Spleen (tissue), 11 donors: ENCODE data around the gene CBARP. TPM values are rescaled to one million over a fixed set of nuclear protein-coding genes. Genes with fewer than 3 reads are reported as not detected.
A peak's percentile ranks its signal among the peaks of the same experiment; 100 is the strongest.

ENCODE experiments used
- DNase-seq: peaks from one replicate; pipeline ENCODE4 v3.0.0-alpha.2; 2020
- H3K27ac ChIP-seq, 8 donors: fragments of 200-600 bp; sonication (generic) in 7 of 8; 1 replicate in 4 of 8; 2 replicates in 4 of 8; pipeline versions ENCODE4 v1.5.0 to v1.8.0; 2016 to 2021; ENCODE audit warnings: inconsistent platforms in 4 of 8, mild to moderate bottlenecking in 4 of 8, moderate library complexity in 1 of 8
- H3K27me3 ChIP-seq, 7 donors: fragments of 200-600 bp; sonication (generic) in 6 of 7; replicated peaks in 1 of 7; 1 replicate in 4 of 7; 2 replicates in 3 of 7; pipeline versions ENCODE4 v1.5.0 to v1.8.0; 2016 to 2021; ENCODE audit warnings: inconsistent platforms in 3 of 7, mild to moderate bottlenecking in 1 of 7
- H3K36me3 ChIP-seq, 6 donors: fragments of 200-600 bp; sonication (generic) in 5 of 6; 1 replicate in 4 of 6; 2 replicates in 2 of 6; pipeline versions ENCODE4 v1.5.0 to v1.8.0; 2016 to 2021; ENCODE audit warnings: inconsistent platforms in 2 of 6
- H3K4me1 ChIP-seq, 6 donors: fragments of 200-600 bp; sonication (generic) in 5 of 6; 1 replicate in 3 of 6; 2 replicates in 3 of 6; pipeline versions ENCODE4 v1.5.0 to v1.8.0; 2016 to 2021; ENCODE audit warnings: inconsistent platforms in 3 of 6
- H3K4me3 ChIP-seq, 8 donors: fragments of 200-600 bp; sonication (generic) in 7 of 8; 1 replicate in 4 of 8; 2 replicates in 4 of 8; pipeline versions ENCODE4 v1.5.0 to v1.8.0; 2016 to 2021; ENCODE audit warnings: inconsistent platforms in 4 of 8, mild to moderate bottlenecking in 4 of 8, moderate library complexity in 2 of 8
- H3K9me3 ChIP-seq, 8 donors: fragments of 200-600 bp; sonication (generic) in 7 of 8; 1 replicate in 4 of 8; 2 replicates in 4 of 8; pipeline versions ENCODE4 v1.5.0 to v1.8.0; 2016 to 2021; ENCODE audit warnings: inconsistent platforms in 4 of 8
- POLR2A ChIP-seq, 3 donors: fragments of 450-650 bp; IDR thresholded peaks; one replicate each; pipeline ENCODE4 v1.5.1; 2017; ENCODE audit warnings: antibody characterized with exemption in 3 of 3, mild to moderate bottlenecking in 1 of 3
- POLR2AphosphoS5 ChIP-seq, 3 donors: sonication (generic); formaldehyde crosslinking; IDR thresholded peaks; one replicate each; pipeline ENCODE4 v1.5.1; 2017; ENCODE audit warnings: antibody characterized with exemption in 3 of 3
- WGBS, 5 donors: extraction: QIAGEN DNeasy Blood & Tissue Kit in 3 of 5; methylation state at CpG; one replicate each; pipeline versions ENCODE4 v1.1.5 to v1.1.7; 2013 to 2018; 5-methylcytosine and 5-hydroxymethylcytosine counted together
- intact Hi-C: fragments of 100-400 bp; cut with DNase I; formaldehyde crosslinking; loops from one replicate; pipeline ENCODE4 v1.15.0; 2023; ENCODE audit warnings: low total_unique reads
- polyA plus RNA-seq, 3 donors: library from polyadenylated mRNA; stranded (reverse); fragments of 200-250 nt; gene quantifications; one replicate each; pipeline ENCODE4 v1.2.1, GENCODE V29; 2013
- total RNA-seq, 7 donors: library from RNA; depleted of rRNA in 3 of 7; stranded (reverse); fragments of >200 nt in 3 of 7; fragmentation: NEBNext Ultra II Directional in 4 of 7; extraction: Animal tissue kit (Norgen Biotek cat#: 25700) in 4 of 7; gene quantifications; one replicate each; pipeline versions ENCODE4 v1.1.0 to v1.2.1, GENCODE V29; 2016 to 2021
- TF ChIP-seq, protein P1 (sequence below), 11 experiments: fragments of 200-600 bp in 7 of 11; fragments of 450-650 bp in 4 of 11; sonication (generic) in 4 of 11; IDR thresholded peaks in 8 of 11; conservative IDR thresholded peaks in 3 of 11; 1 replicate in 7 of 11; 2 replicates in 4 of 11; pipeline versions ENCODE4 v1.4.0 to v1.8.0; 2016 to 2021; ENCODE audit warnings: antibody characterized with exemption in 11 of 11, inconsistent platforms in 4 of 11, mild to moderate bottlenecking in 1 of 11
- donor health status: healthy with polysubstance abuse.
- donor health status: DM: no; HTN: no; CAD: no; lungs with moderate emphysema.
- donor health status: DM: no; HTN: no; CAD: no.
- donor health status: Bipolar disorder and iron deficiency.
- donor health status: healthy.
- donor health status: DM: no; HTN: no; CAD: no.
- donor health status: DM: yes; HTN: yes; CAD: no.

Gene CBARP
- total and polyA plus RNA-seq, 10 donors, result 0.05 to 1.2 (median 0.41) TPM; not detected in 2

- no peak for DNase-seq
- intact Hi-C loops, result no loop called here
- Histone ChIP-seq H3K9me3 (no peaks in the 10 kb centered on the region), H3K27me3 (no peaks in the 10 kb centered on the region), H3K4me1 (peaks cover 2 to 28% (median 17%) of the 10 kb centered on the region in 6 donors), H3K27ac (no peak overlapping the region), H3K36me3 (peaks cover 0 to 76% (median 67%) of the 10 kb centered on the region in 6 donors), H3K4me3 (no peak overlapping the region)
- WGBS, 5 donors, result 91 to 98% (median 93%) methylated on average over 3 to 11 of the region's 11 CpGs
- TF ChIP-seq POLR2AphosphoS5 (IDR thresholded peaks at IDR 0.05) (no peak), POLR2A (IDR thresholded peaks at IDR 0.05) (no peak)
- TF ChIP-seq, protein P1, sequence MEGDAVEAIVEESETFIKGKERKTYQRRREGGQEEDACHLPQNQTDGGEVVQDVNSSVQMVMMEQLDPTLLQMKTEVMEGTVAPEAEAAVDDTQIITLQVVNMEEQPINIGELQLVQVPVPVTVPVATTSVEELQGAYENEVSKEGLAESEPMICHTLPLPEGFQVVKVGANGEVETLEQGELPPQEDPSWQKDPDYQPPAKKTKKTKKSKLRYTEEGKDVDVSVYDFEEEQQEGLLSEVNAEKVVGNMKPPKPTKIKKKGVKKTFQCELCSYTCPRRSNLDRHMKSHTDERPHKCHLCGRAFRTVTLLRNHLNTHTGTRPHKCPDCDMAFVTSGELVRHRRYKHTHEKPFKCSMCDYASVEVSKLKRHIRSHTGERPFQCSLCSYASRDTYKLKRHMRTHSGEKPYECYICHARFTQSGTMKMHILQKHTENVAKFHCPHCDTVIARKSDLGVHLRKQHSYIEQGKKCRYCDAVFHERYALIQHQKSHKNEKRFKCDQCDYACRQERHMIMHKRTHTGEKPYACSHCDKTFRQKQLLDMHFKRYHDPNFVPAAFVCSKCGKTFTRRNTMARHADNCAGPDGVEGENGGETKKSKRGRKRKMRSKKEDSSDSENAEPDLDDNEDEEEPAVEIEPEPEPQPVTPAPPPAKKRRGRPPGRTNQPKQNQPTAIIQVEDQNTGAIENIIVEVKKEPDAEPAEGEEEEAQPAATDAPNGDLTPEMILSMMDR (IDR thresholded peaks at IDR 0.05 in 8 of 11, conservative IDR thresholded peaks at IDR 0.05 in 3 of 11), result no peak
Measured at GRCh38 chr19:1226227-1226518, 11.6 kb downstream of the CBARP start.

DNA sequence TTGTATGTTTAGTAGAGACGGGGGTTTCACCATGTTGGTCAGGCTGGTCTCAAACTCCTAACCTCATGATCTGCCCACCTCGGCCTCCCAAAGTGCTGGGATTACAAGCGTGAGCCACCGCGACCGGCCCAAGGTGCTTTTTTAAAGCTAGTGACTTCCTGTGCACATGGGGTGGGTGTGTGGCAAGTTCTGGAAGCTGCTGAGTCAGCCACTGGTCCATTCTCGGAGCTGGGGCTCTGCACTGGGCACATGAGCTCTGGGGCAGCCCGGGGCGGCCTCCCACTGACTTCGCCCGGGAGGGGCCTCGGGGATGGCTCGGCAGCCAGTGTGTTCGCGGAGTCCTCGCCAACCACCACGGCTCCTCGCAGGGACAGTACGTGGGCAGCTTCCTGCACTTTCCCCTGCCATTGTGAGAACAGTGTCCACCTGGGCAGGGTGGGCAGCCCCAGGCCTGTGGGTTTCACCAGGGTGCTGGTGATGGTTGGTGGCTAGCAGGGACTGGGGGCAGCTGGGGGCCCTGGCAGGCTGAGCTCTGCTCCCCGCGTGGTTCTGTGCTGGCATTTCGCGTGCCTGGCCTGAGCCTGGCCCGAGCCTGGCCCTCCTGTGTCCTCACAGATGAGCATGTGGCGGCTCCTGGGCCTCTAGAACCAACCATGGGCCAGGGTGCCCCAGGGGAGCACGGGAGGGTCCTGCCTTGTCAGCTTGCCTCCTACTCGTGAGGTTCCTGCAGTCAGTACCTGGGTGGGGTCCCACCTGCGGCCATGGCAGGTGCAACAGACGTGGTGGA is 12.2 kb downstream of the CBARP start:
- TF ChIP-seq POLR2AphosphoS5 (IDR thresholded peaks at IDR 0.05), result no peak
- no peak for TF ChIP-seq POLR2A (IDR thresholded peaks at IDR 0.05)
- TF ChIP-seq, protein P1 (IDR thresholded peaks at IDR 0.05 in 8 of 11, conservative IDR thresholded peaks at IDR 0.05 in 3 of 11), result no peak
- H3K36me3 ChIP-seq, result peaks cover 0 to 81% (median 73%) of the 10 kb centered on the region in 6 donors
- H3K27ac ChIP-seq, result no peak overlapping the region
- no peaks in the 10 kb centered on the region for H3K27me3 ChIP-seq
- DNase-seq, result no peak
- 68 to 88% (median 81%) methylated on average over 13 to 29 of the region's 29 CpGs for WGBS, 5 donors
- no peaks in the 10 kb centered on the region for H3K9me3 ChIP-seq
- intact Hi-C loops, result no loop called here
- H3K4me3 ChIP-seq, result no peak overlapping the region
- H3K4me1 ChIP-seq, result peaks cover 2 to 34% (median 21%) of the 10 kb centered on the region in 6 donors

GRCh38 chr19:1224847-1225246 is 13.0 kb downstream of the CBARP start:
- TF ChIP-seq POLR2AphosphoS5 (IDR thresholded peaks at IDR 0.05), result peak in 1 of 3 donors; percentile 15
- no peak for TF ChIP-seq POLR2A (IDR thresholded peaks at IDR 0.05)
- Histone ChIP-seq H3K4me1 (peaks cover 2 to 39% (median 21%) of the 10 kb centered on the region in 6 donors), H3K9me3 (no peaks in the 10 kb centered on the region), H3K27ac (no peak overlapping the region), H3K36me3 (peaks cover 0 to 89% (median 79%) of the 10 kb centered on the region in 6 donors), H3K27me3 (no peaks in the 10 kb centered on the region), H3K4me3 (no peak overlapping the region)
- 83 to 96% (median 90%) methylated on average over 2 to 16 of the region's 16 CpGs for WGBS, 5 donors
- no peak for DNase-seq
- intact Hi-C loops, result no loop called here

GRCh38 chr19:1224047-1224825 is 13.6 kb downstream of the CBARP start:
- no peak for DNase-seq
- peaks cover 0 to 95% (median 80%) of the 10 kb centered on the region in 6 donors for H3K36me3 ChIP-seq
- H3K27ac ChIP-seq, result no peak overlapping the region
- 93 to 97% (median 95%) methylated on average over 8 to 16 of the region's 16 CpGs for WGBS, 5 donors
- H3K4me3 ChIP-seq, result no peak overlapping the region
- no peaks in the 10 kb centered on the region for H3K9me3 ChIP-seq
- no peaks in the 10 kb centered on the region for H3K27me3 ChIP-seq
- intact Hi-C loops, result no loop called here
- TF ChIP-seq, protein P1 (IDR thresholded peaks at IDR 0.05 in 8 of 11, conservative IDR thresholded peaks at IDR 0.05 in 3 of 11), result no peak
- TF ChIP-seq POLR2A (IDR thresholded peaks at IDR 0.05), result no peak
- H3K4me1 ChIP-seq, result peaks cover 2 to 42% (median 22%) of the 10 kb centered on the region in 6 donors
